DMS53 treated with DMSO at 0.1 percent for 48 hours (cell line): ENCODE results near the gene TBX2.
A peak's percentile ranks its signal among the peaks of the same experiment; 100 is the strongest.

Source experiments
- DNase-seq: peaks from one replicate; lab custom pipeline; 2025; ENCODE audit not compliant: unreplicated experiment; lab: John Stamatoyannopoulos, UW

The TBX2 gene

GRCh38 chr17:61400717-61401388 lies 1.2 kb downstream of the TBX2 start:
- DNase-seq = no peak

DNA sequence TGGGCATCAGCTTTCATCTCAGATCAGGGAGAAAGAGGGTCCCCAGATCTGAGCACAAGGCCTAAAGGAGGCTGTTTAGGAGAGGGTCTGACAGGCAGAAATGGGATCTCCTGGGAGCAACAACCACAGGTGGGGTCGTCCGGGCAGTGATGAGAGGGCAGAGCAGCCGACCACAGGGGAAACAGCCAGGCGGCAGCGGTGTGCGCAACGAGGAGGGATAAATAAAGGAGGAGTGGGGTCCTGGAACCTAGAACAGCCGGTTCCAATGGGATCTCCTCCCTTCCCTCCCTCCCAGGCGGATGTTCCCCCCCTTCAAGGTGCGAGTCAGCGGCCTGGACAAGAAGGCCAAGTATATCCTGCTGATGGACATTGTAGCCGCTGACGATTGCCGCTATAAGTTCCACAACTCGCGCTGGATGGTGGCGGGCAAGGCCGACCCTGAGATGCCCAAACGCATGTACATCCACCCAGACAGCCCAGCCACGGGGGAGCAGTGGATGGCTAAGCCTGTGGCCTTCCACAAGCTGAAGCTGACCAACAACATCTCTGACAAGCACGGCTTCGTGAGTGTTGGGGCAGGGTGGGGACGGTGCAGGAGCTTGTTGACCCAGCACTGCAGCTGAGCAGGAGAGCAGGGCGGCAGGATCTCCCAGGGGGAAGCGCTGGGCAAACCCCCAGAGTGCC lies 1.9 kb downstream of the TBX2 start:
- DNase-seq = no peak

- no peak for DNase-seq
Measured at GRCh38 chr17:61402073-61402541, 2.5 kb downstream of the TBX2 start.

- DNase-seq = peak; percentile 31
Measured at GRCh38 chr17:61402978-61403800, 3.5 kb downstream of the TBX2 start.

- DNase-seq = no peak
Measured at GRCh38 chr17:61403801-61404662, 4.4 kb downstream of the TBX2 start.

GRCh38 chr17:61404663-61404912 lies 4.9 kb downstream of the TBX2 start:
- no peak for DNase-seq

DNA sequence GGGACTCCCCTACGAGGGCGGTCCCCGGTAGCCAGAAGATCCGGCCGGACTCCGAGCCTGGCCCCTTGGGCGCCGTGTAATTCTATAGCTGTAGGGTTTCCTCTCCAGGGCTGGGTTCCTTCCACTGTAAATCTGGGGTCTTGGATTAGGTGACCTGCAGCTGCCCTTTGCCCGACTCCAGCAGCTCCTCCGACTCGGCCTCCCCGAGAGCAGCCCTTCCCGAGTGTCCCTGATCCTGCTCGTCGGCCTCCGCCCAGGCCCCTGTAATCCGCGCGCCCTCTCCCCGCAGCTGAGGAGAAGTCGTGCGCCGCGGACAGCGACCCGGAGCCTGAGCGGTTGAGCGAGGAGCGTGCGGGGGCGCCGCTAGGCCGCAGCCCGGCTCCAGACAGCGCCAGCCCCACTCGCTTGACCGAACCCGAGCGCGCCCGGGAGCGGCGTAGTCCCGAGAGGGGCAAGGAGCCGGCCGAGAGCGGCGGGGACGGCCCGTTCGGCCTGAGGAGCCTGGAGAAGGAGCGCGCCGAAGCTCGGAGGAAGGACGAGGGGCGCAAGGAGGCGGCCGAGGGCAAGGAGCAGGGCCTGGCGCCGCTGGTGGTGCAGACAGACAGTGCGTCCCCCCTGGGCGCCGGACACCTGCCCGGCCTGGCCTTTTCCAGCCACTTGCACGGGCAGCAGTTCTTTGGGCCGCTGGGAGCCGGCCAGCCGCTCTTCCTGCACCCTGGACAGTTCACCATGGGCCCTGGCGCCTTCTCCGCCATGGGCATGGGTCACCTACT lies 5.5 kb downstream of the TBX2 start:
- no peak for DNase-seq

GRCh38 chr17:61405686-61406536 lies 6.3 kb downstream of the TBX2 start:
- no peak for DNase-seq

DNA sequence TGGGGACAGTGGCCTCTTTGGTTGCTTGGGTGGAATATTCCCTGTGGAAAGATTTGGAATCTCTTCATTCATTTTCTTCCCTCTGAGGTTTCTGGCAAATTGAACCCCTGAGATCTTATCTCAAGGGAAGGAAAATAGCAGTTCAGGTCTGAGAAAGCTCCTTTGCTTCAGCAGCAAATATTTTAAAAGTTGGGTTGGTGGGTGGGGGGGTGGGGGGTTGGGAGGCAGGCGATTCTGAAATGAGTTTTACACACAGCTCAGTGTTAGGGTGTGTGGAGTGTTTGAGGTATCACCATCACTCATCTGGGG lies 6.8 kb downstream of the TBX2 start:
- DNase-seq = no peak

DNA sequence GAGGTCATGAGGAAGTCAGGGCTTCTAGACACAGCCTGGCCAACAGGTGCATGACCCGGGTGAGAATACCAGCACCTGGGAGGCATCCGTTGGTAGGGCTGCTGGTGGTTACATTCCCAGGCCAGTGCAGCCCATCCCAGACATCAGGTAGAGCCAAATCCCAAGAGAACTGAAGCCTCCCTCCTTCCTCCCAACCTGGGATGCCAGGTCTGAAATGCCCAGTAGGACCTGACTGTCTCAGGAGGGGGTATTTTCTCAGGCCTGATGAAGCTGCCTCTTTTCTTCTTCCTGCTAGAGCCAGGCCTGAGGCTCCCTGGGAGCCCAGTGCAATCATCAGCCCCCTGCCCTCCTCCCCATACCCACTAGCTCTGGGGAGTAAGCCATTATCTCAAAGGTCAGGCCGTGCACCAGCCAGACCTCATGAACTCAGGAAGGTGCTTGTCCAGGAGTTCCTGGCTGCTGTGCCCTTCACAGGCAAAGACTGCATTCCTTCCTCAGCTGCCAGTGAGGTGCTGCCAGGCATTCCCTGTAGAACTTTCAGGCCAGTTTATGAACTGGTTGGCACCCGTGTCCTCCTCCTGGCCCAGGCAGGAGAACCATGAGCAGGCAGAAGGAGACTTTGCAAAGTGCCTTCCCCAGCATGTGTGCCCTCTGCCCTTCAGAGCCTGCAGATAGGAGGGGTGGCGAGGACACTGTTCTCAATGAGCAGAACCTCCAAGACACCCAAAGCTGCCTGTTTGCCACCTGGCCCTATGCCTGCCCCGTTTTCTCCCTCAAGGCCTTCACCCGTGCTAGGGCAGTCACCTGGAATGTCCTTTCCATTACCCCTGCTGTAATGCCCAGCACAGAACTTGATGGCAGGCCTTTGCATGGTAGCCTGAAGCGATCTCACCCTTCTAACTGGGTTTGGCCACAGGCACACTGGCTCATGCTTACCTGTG lies 7.6 kb downstream of the TBX2 start:
- DNase-seq = no peak

- DNase-seq = no peak
Measured at GRCh38 chr17:61408151-61409041, 8.8 kb downstream of the TBX2 start.

DNA sequence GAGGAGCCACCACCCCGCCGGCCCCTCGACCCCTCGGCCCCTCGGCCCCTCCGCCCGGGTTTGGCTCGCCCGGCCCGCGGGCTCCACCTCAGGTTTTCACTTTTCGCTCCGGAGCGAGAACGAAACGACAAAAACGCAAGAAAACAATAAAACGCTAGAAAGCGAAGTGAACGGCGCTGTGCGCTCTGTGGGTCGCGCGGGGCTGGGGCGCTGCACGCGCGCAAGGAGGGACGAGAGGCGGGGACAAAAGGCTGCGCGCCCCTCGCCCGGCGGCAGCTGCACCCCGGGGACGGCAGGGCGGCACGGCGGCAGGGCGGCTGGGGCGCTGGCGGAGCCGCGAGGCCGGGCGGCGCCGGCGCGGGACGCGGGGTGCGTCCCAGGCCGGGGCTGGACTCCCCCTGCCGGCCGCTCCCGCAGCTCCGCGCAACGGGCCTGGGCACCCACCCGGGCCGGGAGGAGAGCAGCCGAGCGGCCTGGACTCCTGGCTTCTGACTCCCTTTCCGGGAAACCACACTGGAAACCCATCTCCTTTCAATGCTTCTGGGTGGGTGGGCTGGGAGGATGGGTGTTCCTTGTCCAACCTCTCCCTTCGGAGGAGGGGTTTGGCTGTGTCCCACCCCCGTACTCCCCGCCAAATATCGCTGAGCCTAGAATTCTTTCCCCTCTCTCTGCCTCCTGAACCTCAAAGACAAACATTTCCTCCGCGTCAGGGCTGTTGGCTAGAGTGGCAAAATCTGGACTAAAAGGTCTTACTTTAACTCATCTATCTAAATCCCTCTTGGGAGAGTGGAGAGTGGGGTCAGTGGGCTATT lies 9.9 kb downstream of the TBX2 start:
- peak; percentile 30 for DNase-seq

DNA sequence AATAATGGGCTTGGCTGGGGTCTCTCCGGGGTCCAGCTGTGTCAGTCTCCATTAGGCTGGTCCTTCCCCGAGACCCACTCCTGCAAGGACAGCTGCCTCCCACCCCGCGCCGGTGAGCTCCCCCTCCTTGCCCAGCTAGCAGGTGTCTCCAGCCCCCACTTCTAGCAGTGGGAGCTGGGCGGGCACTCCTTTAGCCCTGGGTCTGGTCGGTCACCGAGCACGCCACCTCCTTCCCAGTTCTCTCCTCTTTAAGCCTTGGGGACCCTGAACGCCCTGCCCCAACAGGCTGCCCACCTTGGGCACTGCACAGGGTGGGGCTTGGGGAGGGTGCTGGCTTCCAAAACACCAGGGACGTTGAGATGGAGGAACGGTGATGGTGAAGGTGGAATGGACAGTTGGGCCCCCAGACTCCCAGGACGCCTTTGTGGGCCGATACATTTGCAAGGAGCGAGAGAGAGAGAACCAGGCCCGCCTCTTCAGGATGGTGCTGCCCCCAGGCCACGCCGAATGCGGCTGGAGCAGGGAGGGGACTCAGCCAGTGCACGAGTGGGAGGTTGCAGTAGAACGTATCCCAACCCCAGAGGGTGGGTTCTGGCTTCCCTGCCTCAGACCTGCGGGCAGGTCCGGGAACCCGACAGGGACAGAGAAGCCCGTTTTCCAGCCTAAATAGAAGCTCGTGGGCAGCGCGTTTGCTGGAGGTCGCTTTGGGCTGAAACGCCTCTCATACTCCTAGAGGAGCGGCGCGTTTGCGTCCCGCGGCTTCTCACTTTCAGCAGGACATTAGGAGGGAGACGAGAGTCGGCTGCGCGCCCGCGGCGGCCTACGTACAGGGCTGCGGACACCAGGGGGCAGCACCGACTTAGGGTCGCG lies 10.7 kb downstream of the TBX2 start:
- DNase-seq = no peak

DNA sequence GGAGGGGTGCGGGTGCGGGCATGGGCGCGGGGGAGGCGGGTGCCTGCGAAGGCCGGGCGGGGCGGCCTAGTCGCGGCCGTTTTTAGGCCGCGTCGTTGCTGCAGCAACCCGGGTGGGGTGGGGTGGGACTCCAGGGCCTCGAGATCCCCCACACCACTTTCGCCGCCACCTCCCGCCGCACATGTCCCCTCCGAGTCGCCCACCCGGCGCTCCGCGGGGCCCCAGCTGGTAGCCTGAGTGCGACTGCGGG lies 11.3 kb downstream of the TBX2 start:
- no peak for DNase-seq

DNA sequence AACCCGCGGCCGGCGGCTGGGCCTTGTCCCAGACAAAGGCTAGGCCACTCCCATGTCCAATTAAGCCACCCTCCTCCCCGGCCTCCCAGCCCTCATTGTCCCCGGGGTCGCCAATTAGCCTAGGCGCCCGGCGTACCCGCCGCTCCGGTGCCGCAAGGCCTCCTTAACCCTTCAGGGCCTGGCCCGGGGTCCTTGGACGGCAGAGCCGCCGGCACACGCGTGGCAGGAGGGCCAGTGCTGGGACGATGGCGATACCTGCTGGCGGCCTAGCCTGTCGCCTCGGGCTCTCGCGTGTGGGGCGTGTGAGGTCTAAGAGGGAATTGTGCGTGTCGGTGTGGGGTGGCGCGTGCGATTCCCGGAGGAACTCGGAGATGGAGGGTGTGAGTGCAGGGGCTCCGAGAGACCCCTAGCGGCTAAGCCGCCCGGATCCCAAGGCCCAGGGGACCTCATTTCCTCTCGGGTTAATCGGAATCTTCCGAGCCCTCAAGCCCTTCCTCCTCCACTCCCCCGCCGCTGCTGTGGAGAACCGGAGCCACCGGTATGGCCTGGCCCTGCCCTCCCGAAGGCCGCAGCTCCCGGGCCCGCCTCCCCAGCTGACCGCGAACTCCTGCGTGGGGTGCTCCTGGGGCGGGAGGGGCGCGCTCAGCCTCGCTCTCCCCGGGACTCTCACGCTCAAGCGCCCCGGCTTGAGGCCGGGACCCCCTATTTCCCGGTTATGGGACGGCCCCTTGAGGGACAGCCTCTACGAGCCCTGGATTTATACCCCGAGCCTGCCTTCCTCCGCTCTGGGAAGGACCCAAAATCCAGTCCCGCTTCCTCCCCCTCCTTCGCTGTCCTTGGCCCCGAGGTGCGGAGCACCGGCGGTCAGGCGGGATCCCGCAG lies 11.9 kb downstream of the TBX2 start:
- peak; percentile 25 for DNase-seq
